GM21825 (cell line): ENCODE data around the gene POC5.

ENCODE experiments used
- ATAC-seq: cut with Tn5 transposase; IDR thresholded peaks from one replicate; pipeline ENCODE4 v1.9.1; 2021; ENCODE audit warnings: mild to moderate bottlenecking, moderate library complexity; ENCODE audit not compliant: unreplicated experiment

Gene POC5

DNA sequence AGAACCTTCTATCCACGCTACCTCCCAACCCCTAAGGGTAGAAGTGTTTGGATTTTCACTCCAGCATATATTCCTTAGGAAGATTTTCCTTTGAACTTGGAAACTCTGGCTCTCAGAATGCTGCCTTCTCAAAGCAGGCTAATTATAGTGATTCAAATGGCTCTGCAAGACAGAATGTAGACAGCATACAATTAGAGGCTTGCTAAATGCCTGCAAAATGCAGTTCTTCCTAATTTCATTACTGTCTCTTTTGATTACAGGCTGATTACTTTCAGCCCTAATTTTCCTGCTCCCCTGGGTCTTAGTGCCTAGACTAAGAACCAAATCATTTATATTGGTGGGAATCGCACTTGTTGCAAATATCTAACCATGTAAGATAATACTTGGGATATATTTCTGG is 55.2 kb downstream of the POC5 start:
- ATAC-seq: no peak

DNA sequence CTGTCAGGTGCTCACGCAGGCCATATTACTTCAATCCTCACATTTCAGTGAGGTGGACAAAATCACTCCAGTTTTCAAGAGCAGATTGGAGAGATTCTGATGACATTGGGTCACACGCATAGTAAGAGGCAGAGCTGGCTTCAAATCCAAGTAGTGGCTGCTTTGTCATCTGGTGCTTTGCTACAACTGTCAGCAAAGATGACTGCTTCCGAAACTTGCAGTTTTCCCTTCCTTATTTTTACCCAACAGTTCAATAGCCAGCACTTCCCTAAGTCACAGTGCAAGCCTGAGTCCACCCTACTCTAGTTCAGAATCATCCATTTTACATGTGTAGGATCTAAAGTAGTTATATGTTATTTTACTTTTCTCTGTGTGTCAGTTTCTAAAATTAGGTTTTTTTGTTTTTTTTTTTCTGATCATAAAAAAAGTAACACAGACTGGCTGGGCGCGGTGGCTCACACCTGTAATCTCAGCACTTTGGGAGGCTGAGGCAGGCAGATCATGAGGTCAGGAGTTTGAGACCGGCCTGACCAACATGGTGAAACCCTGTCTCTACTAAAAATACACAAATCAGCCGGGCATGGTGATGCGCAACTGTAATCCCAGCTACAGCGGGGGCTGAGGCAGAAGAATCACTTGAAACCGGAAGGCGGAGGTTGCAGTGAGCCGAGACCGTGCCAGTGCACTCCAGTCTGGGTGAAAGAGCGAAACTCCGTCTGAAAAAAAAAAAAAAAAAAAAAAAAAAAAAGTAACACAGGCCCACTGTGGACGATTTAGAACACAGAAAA is 56.4 kb downstream of the POC5 start:
- ATAC-seq: no peak

DNA sequence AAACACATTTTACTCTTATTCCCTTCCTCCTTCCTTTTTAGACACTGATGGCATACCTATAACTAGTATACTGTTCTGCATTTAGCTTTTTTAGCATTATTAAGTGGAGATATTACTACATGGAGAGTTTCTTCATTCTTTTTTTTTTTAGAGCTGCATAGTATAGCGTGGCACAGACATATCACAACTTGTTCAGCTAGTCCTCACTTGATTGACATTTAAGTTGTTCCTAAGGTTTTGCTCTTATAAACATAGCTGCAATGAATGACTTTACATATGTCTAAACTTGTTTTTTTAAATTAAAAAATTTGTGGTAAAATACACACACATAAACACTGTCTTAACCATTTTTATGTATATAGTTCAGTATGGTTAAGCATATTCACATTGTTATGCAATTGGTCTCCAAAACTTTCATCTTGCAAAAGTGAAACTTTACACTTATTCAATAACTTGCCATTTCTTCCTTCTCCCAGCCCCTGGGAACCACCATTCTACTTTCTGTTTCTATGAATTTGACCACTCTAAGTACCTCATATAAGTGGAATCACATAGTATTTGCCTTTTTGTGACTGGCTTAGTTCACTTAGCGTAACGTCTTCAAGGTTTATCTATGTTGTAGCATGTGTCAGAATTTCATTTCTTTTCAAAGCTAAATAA is 57.3 kb downstream of the POC5 start:
- no peak for ATAC-seq

DNA sequence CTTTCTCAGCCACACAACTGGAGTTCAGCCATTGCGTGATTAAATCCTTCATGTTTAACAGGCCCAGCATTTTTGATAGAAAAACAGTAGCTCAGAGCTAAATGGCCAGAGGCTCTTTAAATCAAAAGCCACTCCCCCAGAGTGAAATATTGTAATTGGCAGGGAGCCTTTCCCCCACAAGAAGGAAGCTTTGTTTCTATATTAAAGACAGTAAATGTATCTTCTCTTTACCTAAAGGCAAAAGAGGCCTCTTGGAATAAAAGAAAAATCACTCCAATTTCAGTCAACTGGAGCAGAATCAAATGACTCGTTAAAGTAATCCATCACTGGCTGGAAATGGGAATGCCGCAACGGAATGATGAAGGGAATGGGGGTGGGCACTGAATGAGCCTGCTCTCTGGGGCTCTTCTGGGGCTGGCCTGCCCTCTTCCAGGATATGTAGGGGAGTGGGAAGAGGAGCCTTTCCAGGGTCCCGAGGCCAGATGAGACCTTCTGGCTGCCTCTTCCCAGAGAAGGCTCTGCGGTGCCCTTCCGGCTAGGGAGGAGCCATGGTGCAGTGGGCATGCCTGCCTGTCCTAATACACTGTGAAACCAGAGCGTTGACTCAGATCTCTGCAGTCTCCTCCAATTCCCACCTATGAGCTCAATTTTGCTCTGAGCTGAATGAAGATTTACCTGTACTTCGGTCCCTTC is 60.8 kb downstream of the POC5 start:
- no peak for ATAC-seq

DNA sequence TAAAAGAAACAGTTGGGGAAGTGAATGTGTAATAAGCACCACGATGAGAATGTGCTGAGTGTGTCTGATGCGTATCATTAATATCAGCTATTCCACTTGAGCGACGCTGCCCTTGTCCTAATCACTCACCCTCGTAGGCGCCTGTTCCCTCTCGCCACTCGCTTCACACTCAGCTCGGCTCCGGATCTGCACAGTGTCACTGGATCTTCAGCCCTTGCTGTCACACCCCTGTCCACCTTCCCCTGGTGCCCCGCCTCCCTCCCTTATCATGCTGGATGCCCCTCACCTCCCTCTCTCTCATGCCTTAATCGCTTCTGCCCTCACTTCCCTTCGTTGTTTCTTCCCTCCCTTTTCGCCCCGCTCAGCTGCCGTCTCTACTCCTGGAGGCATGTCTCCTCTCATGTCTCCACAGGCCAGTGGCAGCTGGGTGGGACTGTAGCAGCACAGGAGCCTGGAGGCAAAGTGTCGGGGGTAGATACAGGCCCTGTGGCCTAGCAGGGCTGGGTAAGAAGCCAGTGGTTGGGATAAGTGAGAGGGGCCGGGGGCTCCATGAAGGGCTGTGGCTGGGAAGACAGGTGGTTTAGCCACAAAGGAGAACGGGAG is 62.4 kb downstream of the POC5 start:
- no peak for ATAC-seq

DNA sequence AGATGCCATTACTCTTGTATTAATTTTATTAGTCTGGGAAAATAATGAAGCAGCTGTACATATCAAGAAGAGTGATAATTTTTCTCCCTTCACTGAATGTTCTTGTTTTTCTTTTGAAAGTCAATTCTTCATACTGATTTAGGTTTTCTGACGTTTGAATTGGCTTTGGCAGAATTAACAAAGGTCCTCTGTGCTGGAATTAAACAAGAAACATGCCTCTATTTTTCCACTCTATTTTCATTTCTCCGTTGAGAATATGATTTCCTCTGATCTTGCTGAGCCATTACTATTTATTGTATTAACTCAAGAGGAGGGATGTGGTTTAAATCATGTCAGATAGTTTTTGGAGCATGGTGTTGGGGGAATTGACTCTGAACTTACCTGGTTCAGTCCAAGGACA is 63.7 kb downstream of the POC5 start:
- no peak for ATAC-seq

DNA sequence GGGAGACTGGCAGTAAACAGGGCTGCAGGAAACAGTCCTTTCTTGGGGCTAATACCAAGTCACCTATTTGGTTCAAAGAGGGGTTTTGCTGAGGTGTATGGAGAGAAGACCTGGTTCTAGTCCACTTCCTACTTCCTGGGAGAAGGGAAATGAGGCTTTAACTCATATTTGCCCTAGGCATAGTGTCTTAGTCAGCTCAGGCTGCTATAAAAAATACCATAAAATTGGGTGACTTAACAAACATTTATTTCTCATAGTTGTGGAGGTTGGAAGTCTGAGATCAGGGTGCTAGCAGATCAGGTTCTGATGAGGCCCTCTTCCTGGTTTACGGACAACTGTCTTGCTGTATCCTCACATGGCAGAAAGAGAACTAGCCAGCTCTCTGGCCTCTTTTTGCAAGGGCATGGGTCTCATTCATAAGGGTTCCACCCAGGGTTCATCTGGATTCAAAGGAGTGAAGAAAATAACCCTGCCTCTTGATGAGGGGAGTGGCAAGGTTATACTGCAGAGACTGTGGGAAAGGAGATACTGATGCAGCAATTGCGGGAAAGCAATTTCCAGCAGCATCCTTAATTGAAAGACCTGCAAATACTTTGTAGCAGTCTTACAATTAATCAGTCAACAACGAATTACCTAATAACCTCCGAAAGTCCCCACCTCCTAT is 65.5 kb downstream of the POC5 start:
- ATAC-seq: no peak

DNA sequence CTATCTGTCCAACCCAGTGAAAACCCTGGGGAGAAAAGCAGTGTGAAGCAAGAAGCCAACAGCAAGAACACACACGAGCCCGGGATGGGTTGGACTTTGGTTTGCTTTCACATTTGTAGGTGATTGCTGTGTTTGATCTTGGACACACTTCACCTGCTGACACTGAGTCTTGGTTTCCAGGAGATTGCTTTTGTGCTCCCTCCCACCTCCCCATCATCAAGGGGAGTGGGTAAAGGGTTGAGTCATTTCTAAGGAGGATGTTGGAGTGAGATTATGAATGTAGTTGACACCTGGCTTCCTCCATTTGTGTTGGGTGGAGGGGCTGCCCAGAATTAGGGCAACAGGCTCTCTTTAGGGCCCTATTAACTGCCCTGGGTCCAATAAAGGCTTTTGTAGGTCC is 68.5 kb downstream of the POC5 start:
- no peak for ATAC-seq

DNA sequence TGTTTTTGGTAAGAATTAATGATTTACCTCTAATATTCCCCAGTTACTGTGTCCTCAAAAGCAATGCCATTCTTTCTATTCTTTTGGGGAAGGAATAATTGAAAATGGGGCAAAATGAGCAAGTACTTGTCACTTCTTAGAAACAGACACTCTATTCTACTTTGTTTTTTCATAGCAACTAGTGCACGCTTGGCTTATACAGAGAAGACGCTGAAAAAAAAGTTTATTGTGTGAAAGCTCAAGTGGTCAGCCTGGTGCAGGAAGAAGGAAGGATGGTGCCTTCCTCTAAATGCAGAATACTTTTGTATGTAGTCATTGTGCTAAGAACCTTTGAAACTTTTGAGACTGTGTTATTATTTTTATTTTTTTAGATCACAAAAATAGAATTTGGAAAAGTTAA is 76.4 kb downstream of the POC5 start:
- ATAC-seq: no peak

DNA sequence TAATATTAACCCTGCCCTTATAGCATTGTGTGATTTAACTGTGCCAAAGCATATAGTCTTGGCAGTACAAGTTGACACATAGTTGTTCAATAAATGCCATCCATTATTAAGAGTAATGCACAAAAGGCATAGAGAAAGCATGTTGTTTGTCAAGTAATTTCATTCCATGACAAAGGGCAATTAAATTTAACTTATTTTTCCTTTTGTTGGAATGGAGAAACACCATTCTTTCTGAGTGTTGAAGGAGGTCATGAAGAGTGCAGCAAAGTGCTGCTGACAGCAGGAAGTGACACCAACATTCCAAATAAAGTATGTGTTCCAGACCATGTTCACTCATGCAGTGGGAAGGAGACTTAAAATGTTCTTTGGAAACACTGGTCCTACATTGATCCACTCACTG is 76.8 kb downstream of the POC5 start:
- ATAC-seq: no peak

DNA sequence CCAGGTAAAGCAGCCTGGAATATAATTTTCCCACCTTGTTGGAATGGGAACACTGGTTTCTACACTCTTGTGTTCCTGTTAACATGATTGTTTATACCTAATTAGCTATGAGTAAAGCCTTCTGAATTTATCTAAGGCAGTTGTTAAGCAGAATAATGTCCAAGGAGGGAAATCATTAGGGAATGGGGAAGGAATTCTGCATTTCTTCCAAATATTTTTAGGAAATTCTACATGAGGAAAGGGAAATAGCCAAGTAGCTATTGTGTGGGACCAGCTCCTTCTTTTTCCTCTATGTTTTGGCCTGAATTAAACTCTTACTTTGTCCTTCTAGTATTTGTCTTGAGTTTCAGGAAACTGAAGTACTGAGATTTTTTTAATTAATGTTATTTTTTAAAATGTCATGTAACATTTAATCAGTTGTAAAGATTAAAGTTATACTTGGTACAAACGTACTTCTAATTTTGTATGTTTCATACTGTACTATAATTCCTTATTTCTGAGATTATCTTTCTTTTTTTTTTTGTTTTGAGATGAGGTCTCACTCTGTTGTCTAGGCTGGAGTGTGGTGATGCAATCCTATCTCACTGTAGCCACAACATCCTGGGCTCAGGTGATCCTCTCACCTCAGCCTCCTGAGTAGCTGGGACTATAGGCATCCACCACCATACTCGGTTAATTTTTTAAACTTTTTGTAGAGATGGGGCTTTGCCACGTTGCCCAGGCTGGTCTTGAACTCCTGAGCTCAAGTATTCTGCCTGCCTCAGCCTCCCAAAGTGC is 77.5 kb downstream of the POC5 start:
- no peak for ATAC-seq

DNA sequence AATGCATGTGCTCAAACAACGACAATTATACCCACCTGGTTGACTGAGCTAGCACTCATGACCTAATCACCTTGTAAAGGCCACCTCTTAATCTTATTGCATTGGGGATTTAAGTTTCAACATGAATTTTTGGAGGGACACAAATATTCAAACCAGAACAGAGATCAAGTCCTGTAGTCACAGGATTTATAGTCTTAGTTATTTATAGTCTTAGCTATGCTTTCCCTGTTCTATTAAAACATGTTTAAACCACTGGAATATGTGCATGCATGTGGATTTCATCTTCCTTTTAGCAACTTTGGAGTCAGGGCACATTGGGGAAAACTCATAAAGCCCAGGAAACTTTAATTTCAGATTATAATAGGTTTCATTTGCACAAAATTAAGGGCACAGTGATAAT is 79.3 kb downstream of the POC5 start:
- ATAC-seq: no peak

DNA sequence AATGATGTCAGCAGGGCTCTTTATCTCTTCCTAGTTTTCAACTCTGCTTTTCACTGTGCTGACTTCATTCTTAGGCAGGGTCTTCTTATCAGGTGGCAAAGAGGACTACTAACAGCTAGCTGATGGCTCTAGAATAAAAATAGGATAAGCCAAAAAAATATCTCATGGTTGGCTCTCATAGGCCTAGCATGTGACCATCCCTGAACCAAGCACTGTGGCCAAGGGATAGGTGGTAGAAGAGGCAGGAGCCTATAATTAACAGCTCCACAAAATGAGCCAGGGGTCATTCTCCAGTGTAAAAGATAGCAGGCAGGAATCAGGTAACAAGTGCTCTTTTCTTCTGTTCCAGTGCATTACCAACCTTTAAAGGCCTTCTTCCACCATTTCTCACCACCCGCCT is 84.9 kb downstream of the POC5 start:
- no peak for ATAC-seq

DNA sequence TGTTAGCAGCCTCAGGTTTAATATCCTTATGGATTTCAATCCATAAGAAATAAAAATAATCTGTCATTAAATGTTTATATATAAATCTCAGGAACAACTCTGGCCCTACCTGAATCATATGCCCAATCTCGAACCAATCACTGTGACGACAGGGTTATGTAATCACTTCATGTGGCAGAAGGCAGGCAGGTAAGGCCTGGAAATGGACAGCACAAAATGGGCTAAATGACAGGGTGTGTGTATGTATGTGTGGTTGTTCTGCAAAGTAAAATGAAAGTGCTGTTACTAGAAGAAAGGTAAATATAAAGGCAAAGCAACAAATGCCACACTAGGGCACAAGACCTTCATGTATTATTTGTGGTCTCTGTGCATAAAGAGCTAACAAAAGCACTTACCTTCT is 86.4 kb downstream of the POC5 start:
- ATAC-seq: no peak

DNA sequence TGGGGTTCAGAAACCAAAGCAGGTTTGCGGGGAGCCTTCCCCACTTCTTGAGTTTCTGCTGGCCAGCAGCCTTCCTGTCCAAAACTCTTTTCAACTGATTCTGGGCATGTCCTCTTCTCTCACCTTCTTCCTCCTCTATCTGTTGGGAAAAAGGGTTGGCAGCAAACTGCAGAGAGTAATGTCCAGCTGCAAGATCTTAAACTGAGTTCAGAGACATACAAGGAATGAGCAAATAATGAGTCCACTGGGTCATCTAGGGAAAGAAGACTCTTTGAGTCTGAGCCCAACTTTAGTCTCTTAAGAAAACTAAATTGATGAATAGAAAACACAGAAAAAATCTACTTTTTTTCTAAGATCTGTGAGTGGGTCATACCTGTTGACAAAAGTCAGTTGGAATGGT is 89.4 kb downstream of the POC5 start:
- no peak for ATAC-seq

DNA sequence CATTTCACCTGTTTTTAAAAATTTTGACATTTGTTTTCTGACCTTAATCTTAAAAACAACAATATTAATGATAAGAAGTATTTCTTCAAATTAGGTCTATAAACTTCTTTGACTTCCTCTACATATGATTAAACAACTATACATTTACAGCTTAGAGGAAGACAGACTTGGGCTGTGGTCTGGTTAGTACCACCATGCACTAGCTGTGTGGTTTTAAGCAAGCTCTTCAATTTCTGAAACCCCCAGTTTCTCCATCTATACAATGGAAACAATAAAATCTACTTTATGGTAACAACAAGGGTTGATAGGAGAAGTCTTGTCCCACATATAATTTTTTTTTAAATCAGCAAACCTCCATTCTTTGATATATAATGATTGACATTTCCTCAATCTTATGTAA is 90.3 kb downstream of the POC5 start:
- no peak for ATAC-seq
